H1 (cell line): ENCODE data around the gene HTR2B. TPM values are rescaled to one million over a fixed set of nuclear protein-coding genes. Genes with fewer than 3 reads are reported as not detected.

Experiments
- CTCF ChIA-PET: fragments of 300-600 bp; sonication (Branson Sonifier 250); formaldehyde crosslinking; loops from one replicate; lab custom pipeline; 2021; ENCODE audit not compliant: partially characterized antibody; lab: Charles Lee
- POLR2A ChIA-PET: fragments of 300-600 bp; sonication (Branson Sonifier 250); formaldehyde crosslinking; loops from one replicate; lab custom pipeline; 2021; ENCODE audit warnings: inconsistent platforms; ENCODE audit not compliant: partially characterized antibody; lab: Charles Lee
- DNase-seq, 2 experiments: peaks; one replicate each; pipeline versions ENCODE4 v3.0.0 to v3.0.0-alpha.2; 2010 to 2022; ENCODE audit warnings: low spot score in 2 of 2, low read depth in 1 of 2, mixed read lengths in 1 of 2
- FAIRE-seq: peaks from 2 replicates; lab custom pipeline; 2011; peaks lifted over from hg19 to GRCh38; lab: Jason Lieb, UNC
- H2AFZ ChIP-seq: 2 replicates; pipeline ENCODE4 v1.8.1; 2012; ENCODE audit warnings: low read length, inconsistent platforms
- H2AK5ac ChIP-seq: 2 replicates; pipeline ENCODE4 v1.6.1; 2013; ENCODE audit warnings: low read depth, low read length
- H2BK120ac ChIP-seq: replicated peaks from 2 replicates; pipeline ENCODE3; 2013; ENCODE audit warnings: low read depth, low read length, inconsistent platforms
- H2BK12ac ChIP-seq: 2 replicates; pipeline ENCODE4 v1.6.1; 2013; ENCODE audit warnings: low read depth, low read length
- H2BK15ac ChIP-seq: 2 replicates; pipeline ENCODE4 v1.6.1; 2013; ENCODE audit warnings: low read length
- H2BK20ac ChIP-seq: 2 replicates; pipeline ENCODE4 v1.6.1; 2013; ENCODE audit warnings: low read length
- H2BK5ac ChIP-seq: 2 replicates; pipeline ENCODE4 v1.6.1; 2013; ENCODE audit warnings: low read depth, low read length
- H3K14ac ChIP-seq: 2 replicates; pipeline ENCODE4 v1.6.1; 2013; ENCODE audit warnings: inconsistent platforms; ENCODE audit not compliant: insufficient read length
- H3K18ac ChIP-seq: 2 replicates; pipeline ENCODE4 v1.6.1; 2013; ENCODE audit warnings: low read length; ENCODE audit errors: extremely low read depth
- H3K23ac ChIP-seq: 2 replicates; pipeline ENCODE4 v1.6.1; 2013; ENCODE audit warnings: inconsistent platforms; ENCODE audit not compliant: insufficient read length
- H3K23me2 ChIP-seq: 2 replicates; pipeline ENCODE4 v1.6.1; 2013; ENCODE audit warnings: low read depth, low read length
- H3K27ac ChIP-seq: 2 replicates; pipeline ENCODE4 v1.6.1; 2011; ENCODE audit warnings: low read depth, low read length, inconsistent platforms
- H3K27me3 ChIP-seq, 4 experiments: replicated peaks in 1 of 4; 1 replicate in 1 of 4; 2 replicates in 3 of 4; pipeline versions ENCODE4 v1.6.1 to v1.8.1; 2011 to 2013; ENCODE audit warnings: low read length in 3 of 4, mild to moderate bottlenecking in 3 of 4, inconsistent platforms in 2 of 4, mixed read lengths in 2 of 4, moderate library complexity in 1 of 4; ENCODE audit not compliant: control insufficient read depth in 3 of 4, insufficient read depth in 3 of 4; ENCODE audit errors: extremely low read depth in 1 of 4
- H3K36me3 ChIP-seq, 4 experiments: 2 replicates each; pipeline versions ENCODE4 v1.6.1 to v1.8.1; 2011 to 2013; ENCODE audit warnings: mild to moderate bottlenecking in 4 of 4, low read length in 3 of 4, moderate library complexity in 2 of 4, control low read depth in 1 of 4, inconsistent platforms in 1 of 4; ENCODE audit not compliant: insufficient read depth in 4 of 4, control insufficient read depth in 2 of 4
- H3K4ac ChIP-seq: replicated peaks from 2 replicates; pipeline ENCODE3; 2013; ENCODE audit warnings: low read length, low read depth, mixed read lengths, inconsistent platforms; ENCODE audit not compliant: insufficient read length
- H3K4me1 ChIP-seq, 4 experiments: replicated peaks in 1 of 4; 1 replicate in 1 of 4; 2 replicates in 3 of 4; pipeline versions ENCODE4 v1.6.1 to v1.8.1; 2011 to 2013; ENCODE audit warnings: low read length in 3 of 4, inconsistent platforms in 2 of 4, mixed read lengths in 1 of 4; ENCODE audit not compliant: insufficient read depth in 4 of 4, control insufficient read depth in 3 of 4
- H3K4me2 ChIP-seq, 2 experiments: 2 replicates each; pipeline versions ENCODE4 v1.6.1 to v1.8.1; 2011 to 2013; ENCODE audit warnings: low read depth in 2 of 2, low read length in 2 of 2, control low read depth in 1 of 2, inconsistent platforms in 1 of 2, mild to moderate bottlenecking in 1 of 2; ENCODE audit not compliant: insufficient read depth in 1 of 2
- H3K4me3 ChIP-seq, 4 experiments: fragments of 200-600, 300-600 bp in 1 of 4; sonication (generic), shearing (Covaris generic), sonication (Bioruptor Twin) in 1 of 4; 2 replicates each; pipeline versions ENCODE4 v1.5.1 to v1.8.1; 2011 to 2016; ENCODE audit warnings: low read length in 4 of 4, low read depth in 3 of 4, control low read depth in 2 of 4, inconsistent platforms in 2 of 4, mild to moderate bottlenecking in 2 of 4, mixed read lengths in 1 of 4, moderate library complexity in 1 of 4; ENCODE audit not compliant: insufficient read depth in 2 of 4; ENCODE audit errors: extremely low read depth in 1 of 4
- H3K56ac ChIP-seq: replicated peaks from 2 replicates; pipeline ENCODE3; 2013; ENCODE audit warnings: low read depth, mild to moderate bottlenecking, mixed read lengths, low read length, inconsistent platforms; ENCODE audit not compliant: insufficient read length
- H3K79me1 ChIP-seq: 2 replicates; pipeline ENCODE4 v1.6.1; 2013; ENCODE audit warnings: low read depth, low read length, control low read depth
- H3K79me2 ChIP-seq, 2 experiments: 2 replicates each; pipeline versions ENCODE4 v1.6.1 to v1.8.1; 2012 to 2013; ENCODE audit warnings: low read length in 2 of 2, mild to moderate bottlenecking in 2 of 2, inconsistent platforms in 1 of 2; ENCODE audit not compliant: insufficient read depth in 2 of 2, control insufficient read depth in 1 of 2
- H3K9ac ChIP-seq, 4 experiments: replicated peaks in 1 of 4; 1 replicate in 1 of 4; 2 replicates in 3 of 4; pipeline versions ENCODE4 v1.6.1 to v1.8.1; 2011 to 2013; ENCODE audit warnings: low read depth in 3 of 4, low read length in 3 of 4, control low read depth in 2 of 4, mild to moderate bottlenecking in 2 of 4, moderate library complexity in 2 of 4, inconsistent platforms in 1 of 4; ENCODE audit errors: extremely low read depth in 1 of 4
- H3K9me3 ChIP-seq, 2 experiments: 2 replicates each; pipeline versions ENCODE4 v1.6.1 to v1.8.1; 2012 to 2013; ENCODE audit warnings: mild to moderate bottlenecking in 2 of 2, moderate library complexity in 2 of 2, control low read depth in 1 of 2, inconsistent platforms in 1 of 2, low read depth in 1 of 2, low read length in 1 of 2, mixed read lengths in 1 of 2; ENCODE audit not compliant: insufficient read depth in 2 of 2
- H4K20me1 ChIP-seq, 2 experiments: replicated peaks in 1 of 2; 2 replicates each; pipeline versions ENCODE3 to v1.8.1; 2011 to 2013; ENCODE audit warnings: inconsistent platforms in 2 of 2, low read length in 2 of 2, mild to moderate bottlenecking in 1 of 2; ENCODE audit not compliant: insufficient read depth in 2 of 2, control insufficient read depth in 1 of 2
- H4K5ac ChIP-seq: 2 replicates; pipeline ENCODE4 v1.6.1; 2013; ENCODE audit warnings: low read length, low read depth, mixed read lengths, inconsistent platforms; ENCODE audit not compliant: insufficient read length
- H4K8ac ChIP-seq: 2 replicates; pipeline ENCODE4 v1.8.0; 2013; ENCODE audit warnings: mild to moderate bottlenecking, moderate library complexity, low read length, inconsistent platforms; ENCODE audit not compliant: insufficient read depth; ENCODE audit errors: extremely low read depth
- H4K91ac ChIP-seq: replicated peaks from 2 replicates; pipeline ENCODE3; 2013; ENCODE audit warnings: low read length, mixed read lengths, inconsistent platforms; ENCODE audit not compliant: insufficient read length
- CHD2 ChIP-seq: IDR thresholded peaks from 2 replicates; pipeline ENCODE4 v1.6.1; 2012; ENCODE audit warnings: low read length, improper control_type of control experiment
- CREB1 ChIP-seq: IDR thresholded peaks from 2 replicates; pipeline ENCODE4 v1.6.1; 2012; ENCODE audit warnings: inconsistent platforms
- HDAC6 ChIP-seq: IDR thresholded peaks from one replicate; pipeline ENCODE4 v1.7.1; 2012; ENCODE audit warnings: low read depth, mild to moderate bottlenecking, inconsistent platforms, low read length, moderate library complexity
- KDM5A ChIP-seq: fragments of 200-600 bp; IDR thresholded peaks from 2 replicates; pipeline ENCODE4 v1.7.1; 2012; ENCODE audit warnings: mild to moderate bottlenecking, low read length, inconsistent platforms, mixed read lengths
- MAFK ChIP-seq: IDR thresholded peaks from 2 replicates; pipeline ENCODE4 v1.6.1; 2012; ENCODE audit warnings: low read depth, mild to moderate bottlenecking, improper control_type of control experiment, low read length
- WGBS, 2 experiments: shearing (Covaris generic) in 1 of 2; methylation state at CpG; one replicate each; pipeline versions ENCODE4 v1.1.6 to v1.1.7; 2013 to 2015; ENCODE audit warnings: low lambda C conversion rate in 2 of 2, mixed read lengths in 2 of 2, inconsistent platforms in 1 of 2, low coverage in 1 of 2, missing lambda C conversion rate in 1 of 2; ENCODE audit not compliant: insufficient replicate concordance in 2 of 2, insufficient coverage in 1 of 2, insufficient read length in 1 of 2; ENCODE audit errors: extremely low coverage in 1 of 2, missing lambda C conversion rate in 1 of 2; 5-methylcytosine and 5-hydroxymethylcytosine counted together
- polyA plus RNA-seq, 7 experiments: library from polyadenylated mRNA; depleted of rRNA in 3 of 7; stranded (reverse) in 5 of 7; unstranded in 2 of 7; fragments of >200 nt in 5 of 7; fragments of 200-250 nt in 2 of 7; gene quantifications; 1 replicate in 5 of 7; 2 replicates in 1 of 7; 4 replicates in 1 of 7; pipeline versions ENCODE4 v1.2.1 to v1.2.3, GENCODE V29; 2011 to 2013; ENCODE audit warnings: missing spikeins in 2 of 7, mixed read lengths in 2 of 7
- total RNA-seq: library from RNA; stranded (reverse); fragmentation: NEBNext Ultra II Directional; extraction: Animal tissue kit (Norgen Biotek cat#: 25700); gene quantifications from 2 replicates; pipeline ENCODE4 v1.2.1, GENCODE V29; 2021
- TF ChIP-seq, protein P1 (sequence below): IDR thresholded peaks from 2 replicates; pipeline ENCODE4 v1.6.1; 2012; ENCODE audit warnings: inconsistent platforms
- TF ChIP-seq, protein P2 (sequence below): IDR thresholded peaks from 2 replicates; pipeline ENCODE4 v1.6.1; 2011; ENCODE audit warnings: low read depth, mild to moderate bottlenecking, low read length; ENCODE audit not compliant: insufficient read depth

Gene HTR2B
- total and polyA plus RNA-seq, 2 of the 8 experiments (the other 6 are each of a cell fraction or from before 2014, with no cell fraction given) = not detected

DNA sequence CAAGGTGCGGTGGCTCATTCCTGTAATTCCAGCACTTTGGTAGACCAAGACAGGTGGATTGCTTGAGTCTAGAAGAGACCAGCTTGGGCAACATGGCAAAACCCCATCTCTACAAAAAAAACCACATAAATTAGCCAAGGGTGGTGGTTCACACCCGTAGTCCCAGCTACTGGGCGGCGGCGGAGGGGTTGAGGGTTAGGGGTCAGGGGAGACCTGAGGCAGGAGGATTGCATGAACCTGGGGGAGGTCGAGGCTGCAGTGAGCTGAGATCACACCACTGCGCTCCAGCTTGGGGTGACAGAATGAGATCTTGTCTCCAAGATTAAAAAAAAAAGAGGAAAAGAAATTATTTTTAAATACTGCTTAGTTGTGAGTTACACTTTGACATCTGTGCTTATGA is 1.3 kb upstream of the HTR2B start:
- Histone ChIP-seq H3K56ac (no peak overlapping the region), H3K27ac (no peak overlapping the region), H2BK5ac (no peak overlapping the region), H3K14ac (no peak overlapping the region), H4K20me1 (peaks cover 0 to 1% of the 10 kb centered on the region in 2 experiments), H3K23me2 (no peaks in the 10 kb centered on the region)
- TF ChIP-seq CREB1 (no peak), CHD2 (no peak), KDM5A (no peak), MAFK (no peak), HDAC6 (no peak)
- TF ChIP-seq, protein P1, sequence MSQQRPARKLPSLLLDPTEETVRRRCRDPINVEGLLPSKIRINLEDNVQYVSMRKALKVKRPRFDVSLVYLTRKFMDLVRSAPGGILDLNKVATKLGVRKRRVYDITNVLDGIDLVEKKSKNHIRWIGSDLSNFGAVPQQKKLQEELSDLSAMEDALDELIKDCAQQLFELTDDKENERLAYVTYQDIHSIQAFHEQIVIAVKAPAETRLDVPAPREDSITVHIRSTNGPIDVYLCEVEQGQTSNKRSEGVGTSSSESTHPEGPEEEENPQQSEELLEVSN = no peak
- TF ChIP-seq, protein P2, sequence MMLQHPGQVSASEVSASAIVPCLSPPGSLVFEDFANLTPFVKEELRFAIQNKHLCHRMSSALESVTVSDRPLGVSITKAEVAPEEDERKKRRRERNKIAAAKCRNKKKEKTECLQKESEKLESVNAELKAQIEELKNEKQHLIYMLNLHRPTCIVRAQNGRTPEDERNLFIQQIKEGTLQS = no peak
- TF ChIP-seq, all 59 proteins: peak for 0
- Histone ChIP-seq H2BK15ac (no peak overlapping the region), H3K4me3 (no peak overlapping the region), H3K79me2 (no peaks in the 10 kb centered on the region), H3K79me1 (no peaks in the 10 kb centered on the region), H4K8ac (no peak overlapping the region; the same call in 1 of the 2 replicates), H3K4me2 (no peak overlapping the region), H3K9me3 (no peaks in the 10 kb centered on the region), H4K5ac (no peak overlapping the region), H3K18ac (no peak overlapping the region), H2BK20ac (no peak overlapping the region), H3K9ac (no peak overlapping the region), H2BK120ac (no peak overlapping the region), H4K91ac (no peak overlapping the region), H2AK5ac (no peak overlapping the region), H3K36me3 (no peaks in the 10 kb centered on the region), H3K23ac (no peak overlapping the region), H3K27me3 (no peaks in the 10 kb centered on the region), H3K4ac (no peak overlapping the region), H2BK12ac (no peak overlapping the region), H3K4me1 (peaks cover 0 to 11% (median 5%) of the 10 kb centered on the region in 4 experiments; a peak in 3 of 7 replicates), H2AFZ (no peak overlapping the region)
- FAIRE-seq (no peak), DNase-seq (no peak)
- 85% methylated on average over 5 of the region's 7 CpGs; no CpG with 5 or more reads in 1 of the 2 experiments for WGBS, 2 experiments
- POLR2A ChIA-PET = interaction anchor here (1.7 to 1.9 kb wide), 2 partner anchors 9 to 332 kb away, joined by 4 to 5 read pairs; no protein-coding TSS in a partner anchor
- CTCF ChIA-PET = interaction anchor here (0.6 to 1.3 kb wide), 2 partner anchors 25 to 291 kb away, joined by 3 to 6 read pairs; no protein-coding TSS in a partner anchor
